K562 (cell line): ENCODE data around the gene IRF3. TPM values are rescaled to one million over a fixed set of nuclear protein-coding genes. Genes with fewer than 3 reads are reported as not detected.

ENCODE experiments used
- ATAC-seq: fragments of 200-7000 bp; cut with Tn5 transposase; 3 replicates; pipeline ENCODE4 v1.9.1; 2020; ENCODE audit warnings: moderate library complexity
- BruUV-seq: library from RNA; stranded (reverse); fragments of 400-500 nt; replicated peaks from 2 replicates; lab custom pipeline; 2021; lab: Mats Ljungman, UMichigan
- CTCF ChIA-PET: fragments of 300-600 bp; formaldehyde crosslinking; extraction: SDS; loops from one replicate; lab custom pipeline; 2021; ENCODE audit warnings: low intra/inter-chr PET ratio; lab: Yijun Ruan, JAX
- POLR2A ChIA-PET: fragments of 300-600, 350-650 bp; sonication (Branson Sonifier 250); formaldehyde crosslinking; extraction: SDS; loops from one replicate; lab custom pipeline; 2021; ENCODE audit warnings: antibody characterized with exemption, inconsistent platforms; lab: Yijun Ruan, JAX
- DNase-seq, 4 experiments: peaks; one replicate each; pipeline versions ENCODE4 v3.0.0 to v3.0.0-alpha.2; 2011 to 2018; ENCODE audit warnings: low spot score in 3 of 4, mixed read lengths in 3 of 4; ENCODE audit errors: extremely low read depth in 1 of 4
- FAIRE-seq: peaks from 2 replicates; lab custom pipeline; 2011; peaks lifted over from hg19 to GRCh38; lab: Jason Lieb, UNC
- H2AFZ ChIP-seq: 2 replicates; pipeline ENCODE4 v1.6.0; 2011; ENCODE audit warnings: low read depth, low read length, control low read depth, inconsistent platforms
- H3K27ac ChIP-seq: fragments of 200-600 bp; 3 replicates; pipeline ENCODE4 v1.8.0; 2011; ENCODE audit warnings: low read depth, mild to moderate bottlenecking, control low read depth, inconsistent platforms, low read length, moderate library complexity, mixed read lengths; ENCODE audit errors: extremely low read depth
- H3K27me3 ChIP-seq, 2 experiments: fragments of 300-600 bp in 1 of 2; 2 replicates in 1 of 2; 3 replicates in 1 of 2; pipeline versions ENCODE4 v1.6.0 to v1.8.0; 2011; ENCODE audit warnings: inconsistent platforms in 2 of 2, low read length in 2 of 2, mild to moderate bottlenecking in 1 of 2, mixed read lengths in 1 of 2, moderate library complexity in 1 of 2; ENCODE audit not compliant: control insufficient read depth in 2 of 2, insufficient read depth in 2 of 2
- H3K36me3 ChIP-seq: fragments of 300-600 bp; 3 replicates; pipeline ENCODE4 v1.8.0; 2011; ENCODE audit warnings: mild to moderate bottlenecking, low read length, inconsistent platforms; ENCODE audit not compliant: control insufficient read depth, insufficient read depth
- H3K4me1 ChIP-seq, 2 experiments: fragments of 200-600 bp in 1 of 2; replicated peaks in 1 of 2; 2 replicates in 1 of 2; 3 replicates in 1 of 2; pipeline versions ENCODE4 v1.5.1 to v1.8.0; 2011; ENCODE audit warnings: inconsistent platforms in 2 of 2, low read length in 2 of 2, mild to moderate bottlenecking in 1 of 2, mixed read lengths in 1 of 2, moderate library complexity in 1 of 2; ENCODE audit not compliant: control insufficient read depth in 2 of 2, insufficient read depth in 2 of 2
- H3K4me2 ChIP-seq: 2 replicates; pipeline ENCODE4 v1.6.1; 2011; ENCODE audit warnings: low read length, control low read depth, inconsistent platforms, mixed read lengths; ENCODE audit not compliant: insufficient read depth
- H3K4me3 ChIP-seq: fragments of 200-600 bp; sonication (generic), shearing (Covaris generic); 2 replicates; pipeline ENCODE4 v1.5.1; 2016; ENCODE audit warnings: control low read depth, inconsistent platforms
- H3K79me2 ChIP-seq: fragments of 200-600 bp; 3 replicates; pipeline ENCODE4 v1.8.0; 2011; ENCODE audit warnings: low read length, inconsistent platforms; ENCODE audit not compliant: control insufficient read depth, insufficient read depth
- H3K9ac ChIP-seq, 2 experiments: 2 replicates each; pipeline versions ENCODE4 v1.6.0 to v1.6.1; 2011; ENCODE audit warnings: low read depth in 2 of 2, low read length in 2 of 2, control low read depth in 1 of 2, inconsistent platforms in 1 of 2, mild to moderate bottlenecking in 1 of 2, mixed read lengths in 1 of 2; ENCODE audit not compliant: insufficient read depth in 1 of 2
- H3K9me1 ChIP-seq: one replicate; pipeline ENCODE4 v1.6.0; 2011; ENCODE audit warnings: inconsistent platforms, mild to moderate bottlenecking, low read length, moderate library complexity; ENCODE audit not compliant: control insufficient read depth, insufficient read depth
- H3K9me3 ChIP-seq: replicated peaks from 2 replicates; pipeline ENCODE4 v1.5.1; 2011; ENCODE audit warnings: low read depth, low read length, inconsistent platforms; ENCODE audit not compliant: control insufficient read depth, insufficient read depth
- H4K20me1 ChIP-seq: replicated peaks from 2 replicates; pipeline ENCODE4 v1.6.1; 2011; ENCODE audit warnings: low read length, inconsistent platforms, mixed read lengths; ENCODE audit not compliant: control insufficient read depth, insufficient read depth
- CBX8 ChIP-seq: fragments of 200-600 bp; sonication (generic); IDR thresholded peaks from 2 replicates; pipeline ENCODE4 v1.6.1; 2012; ENCODE audit warnings: borderline replicate concordance, mixed run types, low read depth, mild to moderate bottlenecking, moderate library complexity, mixed read lengths, low read length, control low read depth, inconsistent platforms; ENCODE audit not compliant: poor library complexity, severe bottlenecking; ENCODE audit errors: extremely low read depth
- DPF2 ChIP-seq: fragments of 450-650 bp; IDR thresholded peaks from 2 replicates; pipeline ENCODE4 v1.6.1; 2016
- GABPA ChIP-seq: fragments of 200-800 bp; sonication (Bioruptor generic); conservative IDR thresholded peaks from 2 replicates; pipeline ENCODE4 v1.6.1; 2016; ENCODE audit warnings: low read depth, missing genetic modification characterization, missing compliant biosample characterization
- ILF3 ChIP-seq: fragments of 450-650 bp; IDR thresholded peaks from 2 replicates; pipeline ENCODE4 v1.6.1; 2018; ENCODE audit warnings: antibody characterized with exemption, mild to moderate bottlenecking, moderate library complexity, borderline replicate concordance
- NFATC3 ChIP-seq: fragments of 450-650 bp; IDR thresholded peaks from 2 replicates; pipeline ENCODE4 v1.6.1; 2017; ENCODE audit warnings: mild to moderate bottlenecking
- NR2C1 ChIP-seq, 2 experiments: fragments of 450-650 bp; IDR thresholded peaks; 2 replicates each; pipeline ENCODE4 v1.6.1; 2017; ENCODE audit warnings: mild to moderate bottlenecking in 2 of 2, antibody characterized with exemption in 1 of 2, inconsistent platforms in 1 of 2, missing compliant biosample characterization in 1 of 2, missing genetic modification characterization in 1 of 2
- SMARCA5 ChIP-seq: fragments of 450-650 bp; IDR thresholded peaks from 2 replicates; pipeline ENCODE4 v1.6.1; 2016
- SP2 ChIP-seq: IDR thresholded peaks from 2 replicates; pipeline ENCODE4 v1.6.1; 2011; ENCODE audit warnings: mild to moderate bottlenecking, low read depth, low read length, moderate library complexity; ENCODE audit not compliant: poor library complexity, severe bottlenecking; ENCODE audit errors: extremely low read depth
- TCF15 ChIP-seq: fragments of 250-450 bp; sonication (Bioruptor Pico); IDR thresholded peaks from 2 replicates; pipeline ENCODE4 v1.8.0; 2022; ENCODE audit warnings: moderate library complexity, mild to moderate bottlenecking, inconsistent platforms
- TRIM24 ChIP-seq, 2 experiments: fragments of 450-650 bp; IDR thresholded peaks; 2 replicates each; pipeline ENCODE4 v1.6.1; 2016
- XRCC5 ChIP-seq: fragments of 200-400 bp; formaldehyde crosslinking; IDR thresholded peaks from 2 replicates; pipeline ENCODE4 v1.6.1; 2017; ENCODE audit warnings: low read depth, mild to moderate bottlenecking, low read length
- ZBTB8A ChIP-seq: fragments of 450-650 bp; IDR thresholded peaks from 2 replicates; pipeline ENCODE4 v1.6.1; 2018; ENCODE audit warnings: mild to moderate bottlenecking, moderate library complexity; ENCODE audit not compliant: partially characterized antibody
- ZNF318 ChIP-seq, 2 experiments: fragments of 450-650 bp; IDR thresholded peaks; 2 replicates each; pipeline ENCODE4 v1.6.1; 2016; ENCODE audit warnings: mild to moderate bottlenecking in 2 of 2, borderline replicate concordance in 1 of 2, low read depth in 1 of 2, moderate library complexity in 1 of 2
- ZNF584 ChIP-seq: fragments of 200-800 bp; sonication (Bioruptor generic); IDR thresholded peaks from 2 replicates; pipeline ENCODE4 v1.6.1; 2016; ENCODE audit warnings: low read depth, mild to moderate bottlenecking, missing genetic modification characterization, missing compliant biosample characterization
- ZNF830 ChIP-seq: fragments of 250-450 bp; sonication (Bioruptor Pico); IDR thresholded peaks from 2 replicates; pipeline ENCODE4 v1.5.0; 2021; ENCODE audit warnings: mild to moderate bottlenecking
- WGBS: fragments of 100-300 bp; shearing (Covaris generic); methylation state at CpG from one replicate; pipeline ENCODE4 v1.1.6; 2016; ENCODE audit warnings: low coverage, mixed read lengths; ENCODE audit not compliant: insufficient coverage; ENCODE audit errors: missing lambda C conversion rate; 5-methylcytosine and 5-hydroxymethylcytosine counted together
- in situ Hi-C: fragments of 300-500 bp; cut with MboI; formaldehyde crosslinking; loops from 4 replicates; pipeline ENCODE4 v1.15.0; 2018; ENCODE audit warnings: inconsistent platforms, mixed read lengths
- intact Hi-C: fragments of 100-400 bp; cut with micrococcal nuclease; formaldehyde crosslinking; loops from 2 replicates; pipeline ENCODE4 v1.14.2; 2022
- polyA plus RNA-seq, 8 experiments: library from polyadenylated mRNA; depleted of rRNA in 4 of 8; stranded (reverse) in 5 of 8; unstranded in 3 of 8; fragments of >200 nt; fragmentation: Nextera tagmentation in 2 of 8; fragmentation: Illumina TruSeq in 1 of 8; extraction: Ambion mirVana in 2 of 8; extraction: Trizol in 1 of 8; gene quantifications; 2 replicates each; pipeline versions ENCODE4 v1.2.1 to v1.2.3, GENCODE V29; 2011 to 2014; ENCODE audit warnings: inconsistent platforms in 1 of 8, missing spikeins in 1 of 8
- total RNA-seq, 7 experiments: library from RNA; depleted of rRNA in 6 of 7; stranded (reverse); fragments of >200 nt in 6 of 7; fragmentation: Illumina TruSeq in 2 of 7; extraction: Trizol in 2 of 7; gene quantifications; 2 replicates each; pipeline versions ENCODE4 v1.2.1 to v1.2.3, GENCODE V29; 2011 to 2021; ENCODE audit warnings: low replicate concordance in 1 of 7

IRF3 gene
- total and polyA plus RNA-seq, 9 of the 15 experiments (the other 6 are each of a cell fraction or from before 2014, with no cell fraction given) = 7.5 to 145 (median 65.4) TPM

GRCh38 chr19:49613374-49613773, 52.3 kb downstream of the IRF3 start:
- ChIA-PET POLR2A (no interaction called here), CTCF (no interaction called here)
- 73% methylated on average over 4 of the region's 4 CpGs for WGBS
- H3K4me2 ChIP-seq = no peak overlapping the region
- H2AFZ ChIP-seq = no peak overlapping the region
- peaks cover 76% of the 10 kb centered on the region; the same call in 2 of the 3 replicates for H3K36me3 ChIP-seq
- H3K4me3 ChIP-seq = no peak overlapping the region
- no peaks in the 10 kb centered on the region for H3K9me3 ChIP-seq
- H4K20me1 ChIP-seq = no peaks in the 10 kb centered on the region; the same call in 1 of the 2 replicates
- no peak for FAIRE-seq
- BruUV-seq = no TSS peak
- DNase-seq = no peak
- in situ Hi-C loops (no loop called here), intact Hi-C loops (no loop called here)
- no peak for ATAC-seq
- H3K4me1 ChIP-seq = peaks cover 0 to 5% of the 10 kb centered on the region in 2 experiments; a peak in 2 of 5 replicates
- no peak overlapping the region; the same call in 2 of the 3 replicates for H3K27ac ChIP-seq
- H3K9me1 ChIP-seq = peaks cover 2% of the 10 kb centered on the region
- H3K9ac ChIP-seq = no peak overlapping the region
- peaks cover 3% of the 10 kb centered on the region; the same call in 1 of the 3 replicates for H3K79me2 ChIP-seq
- H3K27me3 ChIP-seq = no peaks in the 10 kb centered on the region
- no peak for TF ChIP-seq NFATC3
- no peak for TF ChIP-seq ZBTB8A
- no peak for TF ChIP-seq ZNF830 (CRISPR knock-in tag)
- no peak for TF ChIP-seq TRIM24 (IDR thresholded peaks at IDR 0.05)
- no peak for TF ChIP-seq ZNF584 (CRISPR knock-in tag)
- no peak for TF ChIP-seq TCF15 (CRISPR knock-in tag)
- TF ChIP-seq SMARCA5 = no peak
- TF ChIP-seq ZNF318 (IDR thresholded peaks at IDR 0.05; ENCODE audit: borderline replicate concordance in 1 of 2, low read depth in 1 of 2) = no peak
- TF ChIP-seq NR2C1 (IDR thresholded peaks at IDR 0.05) = no peak
- no peak for TF ChIP-seq NR2C1 (tag; IDR thresholded peaks at IDR 0.05)
- no peak for TF ChIP-seq GABPA (tag)
- no peak for TF ChIP-seq XRCC5
- no peak for TF ChIP-seq CBX8
- TF ChIP-seq DPF2 = no peak
- no peak for TF ChIP-seq ILF3
- no peak for TF ChIP-seq SP2
